AG04450 (cell line): ENCODE measurements around the gene SCAND1. TPM values are rescaled to one million over a fixed set of nuclear protein-coding genes. Genes with fewer than 3 reads are reported as not detected.

Source experiments
- CTCF ChIA-PET: fragments of 300-600, 350-600 bp; formaldehyde crosslinking; extraction: SDS; loops from one replicate; lab custom pipeline; 2022; ENCODE audit warnings: antibody characterized with exemption, inconsistent platforms; lab: Charles Lee
- POLR2A ChIA-PET: fragments of 350-600 bp; formaldehyde crosslinking; extraction: SDS; loops from one replicate; lab custom pipeline; 2021; ENCODE audit warnings: antibody characterized with exemption, inconsistent platforms; lab: Yijun Ruan, JAX
- DNase-seq: peaks from one replicate; pipeline ENCODE4 v3.0.0-alpha.2; 2011; ENCODE audit warnings: low read depth, low spot score
- H3K27ac ChIP-seq: one replicate; pipeline ENCODE4 v1.5.1; 2012; ENCODE audit warnings: low read depth, low read length, control low read depth
- H3K27me3 ChIP-seq: one replicate; pipeline ENCODE4 v1.6.0; 2012; ENCODE audit warnings: low read length; ENCODE audit not compliant: control insufficient read depth, insufficient read depth
- H3K4me3 ChIP-seq: 2 replicates; pipeline ENCODE4 v1.5.1; 2011; ENCODE audit warnings: mild to moderate bottlenecking, low read depth, low read length, control low read depth
- H3K9me3 ChIP-seq: 2 replicates; pipeline ENCODE4 v1.5.1; 2012; ENCODE audit warnings: low read length; ENCODE audit not compliant: control insufficient read depth, insufficient read depth
- polyA plus RNA-seq: library from polyadenylated mRNA; depleted of rRNA; stranded (reverse); fragments of >200 nt; gene quantifications from 2 replicates; pipeline ENCODE4 v1.2.3, GENCODE V29; 2011
- TF ChIP-seq, protein P1 (sequence below): IDR thresholded peaks from 2 replicates; pipeline ENCODE4 v1.5.1; 2011; ENCODE audit warnings: low read depth, low read length, control low read depth, inconsistent platforms

SCAND1 gene
- polyA plus RNA-seq, 1 experiment: 7.4 TPM

DNA sequence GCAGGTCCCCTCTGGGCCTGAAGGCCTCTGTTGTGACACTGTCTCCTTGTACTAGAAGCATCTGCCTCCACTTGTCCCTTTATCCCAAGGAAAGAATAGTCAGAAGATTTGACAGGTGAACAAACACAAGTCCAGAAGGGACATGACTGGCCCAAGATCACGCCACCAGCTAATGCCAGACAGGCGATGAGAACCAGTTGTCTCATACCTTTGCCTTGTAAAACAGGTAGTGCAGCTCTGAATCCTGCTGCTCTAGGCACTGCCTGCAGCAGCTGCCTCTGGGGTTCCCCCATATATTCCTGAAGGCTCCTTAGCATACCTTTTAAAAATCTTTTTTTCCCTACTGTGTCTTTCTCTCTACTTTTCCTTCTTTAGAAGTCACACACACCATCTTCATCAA lies 25.0 kb downstream of the SCAND1 start:
- ChIA-PET CTCF (interaction anchor here (0.9 kb wide), 1 partner anchor 25 kb away, joined by 4 read pairs; the partner anchor contains the start of gene SCAND1), POLR2A (no interaction called here)
- Histone ChIP-seq H3K4me3 (no peak overlapping the region), H3K9me3 (no peaks in the 10 kb centered on the region), H3K27me3 (no peaks in the 10 kb centered on the region), H3K27ac (no peak overlapping the region)
- TF ChIP-seq, protein P1, sequence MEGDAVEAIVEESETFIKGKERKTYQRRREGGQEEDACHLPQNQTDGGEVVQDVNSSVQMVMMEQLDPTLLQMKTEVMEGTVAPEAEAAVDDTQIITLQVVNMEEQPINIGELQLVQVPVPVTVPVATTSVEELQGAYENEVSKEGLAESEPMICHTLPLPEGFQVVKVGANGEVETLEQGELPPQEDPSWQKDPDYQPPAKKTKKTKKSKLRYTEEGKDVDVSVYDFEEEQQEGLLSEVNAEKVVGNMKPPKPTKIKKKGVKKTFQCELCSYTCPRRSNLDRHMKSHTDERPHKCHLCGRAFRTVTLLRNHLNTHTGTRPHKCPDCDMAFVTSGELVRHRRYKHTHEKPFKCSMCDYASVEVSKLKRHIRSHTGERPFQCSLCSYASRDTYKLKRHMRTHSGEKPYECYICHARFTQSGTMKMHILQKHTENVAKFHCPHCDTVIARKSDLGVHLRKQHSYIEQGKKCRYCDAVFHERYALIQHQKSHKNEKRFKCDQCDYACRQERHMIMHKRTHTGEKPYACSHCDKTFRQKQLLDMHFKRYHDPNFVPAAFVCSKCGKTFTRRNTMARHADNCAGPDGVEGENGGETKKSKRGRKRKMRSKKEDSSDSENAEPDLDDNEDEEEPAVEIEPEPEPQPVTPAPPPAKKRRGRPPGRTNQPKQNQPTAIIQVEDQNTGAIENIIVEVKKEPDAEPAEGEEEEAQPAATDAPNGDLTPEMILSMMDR: no peak
- DNase-seq: no peak

DNA sequence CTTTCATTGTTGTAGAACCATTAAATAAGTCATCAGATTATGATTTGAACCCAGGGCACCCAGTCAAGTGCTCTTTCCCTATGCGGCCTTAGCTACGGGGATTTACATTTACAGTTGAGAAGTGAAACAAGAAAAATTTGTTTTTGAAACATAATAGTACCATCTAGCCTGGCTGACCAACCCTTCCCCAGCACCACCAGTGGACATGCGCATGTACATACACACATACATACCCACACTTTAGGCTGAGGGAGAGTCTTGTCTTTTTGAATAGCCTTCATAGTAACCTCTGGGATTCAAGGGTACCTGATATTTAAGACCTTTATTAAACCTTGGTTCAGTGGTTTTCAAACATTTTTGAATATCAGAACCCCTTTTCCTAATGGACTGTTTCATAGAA lies 33.8 kb downstream of the SCAND1 start:
- H3K9me3 ChIP-seq: no peaks in the 10 kb centered on the region
- DNase-seq: no peak
- H3K27ac ChIP-seq: no peak overlapping the region
- no peak overlapping the region for H3K4me3 ChIP-seq
- ChIA-PET POLR2A (no interaction called here), CTCF (interaction anchor here (0.6 to 1.3 kb wide), 2 partner anchors 34 to 341 kb away, joined by 3 to 4 read pairs; partner anchors contain the start of gene SCAND1)
- TF ChIP-seq, protein P1: no peak
- H3K27me3 ChIP-seq: no peaks in the 10 kb centered on the region

DNA sequence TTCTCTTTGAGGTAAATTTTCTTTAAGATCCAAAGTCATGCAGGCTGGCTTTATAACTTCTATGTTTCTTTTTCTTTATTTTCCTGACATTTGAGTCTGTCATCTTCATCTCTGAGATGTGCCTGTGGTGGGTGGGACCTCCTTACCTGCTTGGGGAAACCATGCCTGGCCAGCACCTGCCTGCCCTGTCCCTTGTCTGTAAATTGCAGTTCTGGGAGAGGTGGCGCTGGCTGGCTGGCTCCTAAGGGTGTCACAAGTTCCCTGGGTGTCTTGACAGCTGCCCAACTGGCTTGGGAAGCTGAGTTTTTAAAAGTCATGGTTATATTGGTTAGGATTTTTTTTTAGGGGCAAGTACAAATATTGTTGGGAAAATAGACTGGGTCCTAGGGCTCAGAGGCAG lies 36.3 kb downstream of the SCAND1 start:
- Histone ChIP-seq H3K4me3 (no peak overlapping the region), H3K9me3 (no peaks in the 10 kb centered on the region), H3K27me3 (no peaks in the 10 kb centered on the region), H3K27ac (no peak overlapping the region)
- ChIA-PET CTCF (no interaction called here), POLR2A (no interaction called here)
- DNase-seq: no peak
- TF ChIP-seq, protein P1: no peak

DNA sequence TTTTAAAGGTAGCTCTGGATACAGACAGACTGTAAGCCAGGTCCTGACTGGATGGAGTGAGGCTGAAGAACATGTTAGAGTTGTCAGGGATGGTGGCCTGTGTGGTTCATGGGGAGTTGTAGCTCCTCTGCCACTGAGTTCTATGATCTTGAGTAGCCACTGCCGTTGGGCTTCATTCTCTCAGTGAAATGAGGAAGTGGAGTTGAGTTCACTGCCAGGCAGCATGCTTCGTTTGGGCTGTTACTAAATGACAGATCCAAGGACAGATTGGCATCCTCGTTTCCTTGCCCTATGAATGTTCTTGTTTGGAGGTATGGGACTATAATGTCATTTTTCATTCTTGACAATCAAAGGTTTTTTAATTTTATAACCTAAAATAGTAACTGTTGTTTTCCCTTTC lies 37.2 kb downstream of the SCAND1 start:
- TF ChIP-seq, protein P1: no peak
- Histone ChIP-seq H3K9me3 (no peaks in the 10 kb centered on the region), H3K27ac (no peak overlapping the region), H3K27me3 (no peaks in the 10 kb centered on the region), H3K4me3 (no peak overlapping the region)
- CTCF ChIA-PET: no interaction called here
- no peak for DNase-seq
- POLR2A ChIA-PET: interaction anchor here (1.3 kb wide), 1 partner anchor 37 kb away, joined by 3 read pairs; the partner anchor contains the start of gene SCAND1

DNA sequence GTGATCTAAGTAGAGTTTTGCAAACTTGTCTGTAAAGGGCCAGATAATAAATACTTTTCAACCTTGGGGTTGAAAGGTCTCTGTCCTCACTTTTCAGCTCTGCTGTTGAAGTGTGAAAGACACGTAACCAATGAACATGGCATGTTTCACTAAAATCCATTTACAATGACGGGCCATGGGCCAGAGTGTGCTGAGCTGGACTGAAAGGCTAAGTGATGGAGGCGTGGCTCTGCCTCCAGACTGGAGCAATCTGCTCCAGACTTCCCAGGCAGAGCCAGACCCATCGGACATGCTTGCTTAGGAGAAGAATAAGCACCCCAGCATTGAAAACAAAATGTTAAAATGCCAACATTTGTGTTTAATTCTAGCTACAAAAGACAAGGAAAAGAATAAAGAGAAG lies 41.4 kb downstream of the SCAND1 start:
- ChIA-PET CTCF (no interaction called here), POLR2A (no interaction called here)
- Histone ChIP-seq H3K4me3 (no peak overlapping the region), H3K27me3 (no peaks in the 10 kb centered on the region), H3K27ac (no peak overlapping the region), H3K9me3 (no peaks in the 10 kb centered on the region)
- DNase-seq: no peak
- TF ChIP-seq, protein P1: no peak
